PC-9 (cell line): ENCODE data around the gene SLC25A1.

ENCODE experiments used
- EZH2 ChIP-seq: fragments of 200-600 bp; sonication (generic); IDR thresholded peaks from 2 replicates; pipeline ENCODE4 v1.8.0; 2017; ENCODE audit warnings: antibody characterized with exemption, low read depth
- TF ChIP-seq, protein P1 (sequence below): fragments of 200-600 bp; sonication (generic); conservative IDR thresholded peaks from 2 replicates; pipeline ENCODE4 v1.6.1; 2017; ENCODE audit warnings: mixed run types, antibody characterized with exemption, mild to moderate bottlenecking, moderate library complexity

DNA sequence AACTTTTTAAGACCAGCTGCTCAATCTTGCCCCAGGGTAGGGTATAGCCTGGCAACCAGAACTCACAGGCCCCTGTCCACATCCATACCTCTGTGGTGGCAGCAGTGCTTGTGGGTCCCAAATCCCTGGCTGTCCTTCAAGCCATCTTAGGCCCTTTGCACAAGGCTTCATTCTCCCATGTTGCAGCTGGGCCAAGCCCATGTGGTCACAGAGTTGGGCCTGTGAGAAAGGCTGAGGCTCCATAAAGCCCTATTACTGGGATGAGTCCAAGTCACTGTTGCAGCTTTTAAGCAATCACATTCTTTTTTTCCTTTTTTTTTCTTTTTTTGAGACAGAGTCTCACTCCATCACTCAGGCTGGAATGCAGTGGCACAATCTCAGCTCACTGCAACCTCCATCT lies 47.9 kb upstream of the SLC25A1 start:
- TF ChIP-seq, protein P1, sequence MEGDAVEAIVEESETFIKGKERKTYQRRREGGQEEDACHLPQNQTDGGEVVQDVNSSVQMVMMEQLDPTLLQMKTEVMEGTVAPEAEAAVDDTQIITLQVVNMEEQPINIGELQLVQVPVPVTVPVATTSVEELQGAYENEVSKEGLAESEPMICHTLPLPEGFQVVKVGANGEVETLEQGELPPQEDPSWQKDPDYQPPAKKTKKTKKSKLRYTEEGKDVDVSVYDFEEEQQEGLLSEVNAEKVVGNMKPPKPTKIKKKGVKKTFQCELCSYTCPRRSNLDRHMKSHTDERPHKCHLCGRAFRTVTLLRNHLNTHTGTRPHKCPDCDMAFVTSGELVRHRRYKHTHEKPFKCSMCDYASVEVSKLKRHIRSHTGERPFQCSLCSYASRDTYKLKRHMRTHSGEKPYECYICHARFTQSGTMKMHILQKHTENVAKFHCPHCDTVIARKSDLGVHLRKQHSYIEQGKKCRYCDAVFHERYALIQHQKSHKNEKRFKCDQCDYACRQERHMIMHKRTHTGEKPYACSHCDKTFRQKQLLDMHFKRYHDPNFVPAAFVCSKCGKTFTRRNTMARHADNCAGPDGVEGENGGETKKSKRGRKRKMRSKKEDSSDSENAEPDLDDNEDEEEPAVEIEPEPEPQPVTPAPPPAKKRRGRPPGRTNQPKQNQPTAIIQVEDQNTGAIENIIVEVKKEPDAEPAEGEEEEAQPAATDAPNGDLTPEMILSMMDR, result no peak
- TF ChIP-seq EZH2, result no peak
